ENCODE results near the gene ANKS6. TPM values are rescaled to one million over a fixed set of nuclear protein-coding genes. Genes with fewer than 3 reads are reported as not detected.

ANKS6 gene
- total and polyA plus RNA-seq, 2 experiments from 2014 or later = 36.9 to 59.0 TPM

GRCh38 chr9:98801561-98801960 lies 5.2 kb upstream of the ANKS6 start:
- Mint-ChIP-seq H3K4me3 (no peak overlapping the region), H3K27me3 (ENCODE audit: insufficient read depth, low read depth, poor library complexity) (peaks cover 1% of the 10 kb centered on the region), H3K27ac (no peak overlapping the region), H3K36me3 (ENCODE audit: low read depth) (peaks cover 5% of the 10 kb centered on the region; the same call in 1 of the 3 replicates), H3K4me1 (peaks cover 15% of the 10 kb centered on the region), H3K9me3 (peaks cover 12% of the 10 kb centered on the region; the same call in 2 of the 3 replicates)
- H3K79me2 ChIP-seq (replicated peaks; ENCODE audit: insufficient read depth) = no peaks in the 10 kb centered on the region
- no peaks in the 10 kb centered on the region for H4K20me1 ChIP-seq (replicated peaks; ENCODE audit: insufficient read depth)
- 0 out of 2 replicates have a peak, but pooled peaks cover 5% of the 10 kb centered on the region for H3K36me3 ChIP-seq (ENCODE audit: insufficient read depth)
- DNase-seq (ENCODE audit: low spot score) = no peak
- peak overlapping the region; percentile 53; the same call in 1 of the 2 replicates for H3K4me2 ChIP-seq
- H3K4me1 ChIP-seq (ENCODE audit: insufficient read depth) = peaks cover 18% of the 10 kb centered on the region; the same call in 1 of the 2 replicates
- peaks cover 5% of the 10 kb centered on the region for H3K9me2 ChIP-seq (ENCODE audit: insufficient read depth)
- H3K4me3 ChIP-seq = no peak overlapping the region
- H3K27ac ChIP-seq (ENCODE audit: low read depth) = no peak overlapping the region
- H2AFZ ChIP-seq = 0 out of 2 replicates have a peak overlapping the region, but pooled peaks have one; percentile 45
- TF ChIP-seq EZH2phosphoT487 (IDR thresholded peaks at IDR 0.05; ENCODE audit: unreplicated experiment) (no peak), CREB1 (CRISPR knock-in tag; IDR thresholded peaks at IDR 0.05; ENCODE audit: low read depth) (no peak), ZNF114 (CRISPR knock-in tag; IDR thresholded peaks at IDR 0.05) (no peak), ZNF331 (CRISPR knock-in tag; IDR thresholded peaks at IDR 0.05; ENCODE audit: low read depth) (no peak), CTCF (conservative IDR thresholded peaks at IDR 0.05; ENCODE audit: low read depth in 2 of 2) (no peak), EZH2 (IDR thresholded peaks at IDR 0.05; ENCODE audit: low read depth, unreplicated experiment) (no peak), STAT1 (IDR thresholded peaks at IDR 0.05; ENCODE audit: unreplicated experiment) (no peak), ZNF462 (CRISPR knock-in tag; IDR thresholded peaks at IDR 0.05) (no peak)
- no peaks in the 10 kb centered on the region for H3F3A ChIP-seq (replicated peaks; ENCODE audit: low read depth)
- ATAC-seq = peak; percentile 14; the same call in 2 of the 3 replicates
- H3K27me3 ChIP-seq (ENCODE audit: insufficient read depth) = peaks cover 13% of the 10 kb centered on the region; the same call in 1 of the 2 replicates
